Forelimb muscle (tissue), 1 donor: ENCODE data around the gene KCNN3. TPM values are rescaled to one million over a fixed set of nuclear protein-coding genes. Genes with fewer than 3 reads are reported as not detected.

Experiments used
- DNase-seq: peaks from one replicate; pipeline ENCODE4 v3.0.0-alpha.2; 2013; ENCODE audit warnings: low read depth
- polyA plus RNA-seq: library from polyadenylated mRNA; unstranded; fragments of 120-200 nt; gene quantifications from one replicate; pipeline ENCODE4 v1.2.1, GENCODE V29; 2013; ENCODE audit not compliant: insufficient read length

Gene KCNN3
- polyA plus RNA-seq, 1 donor: 10.1 TPM

DNA sequence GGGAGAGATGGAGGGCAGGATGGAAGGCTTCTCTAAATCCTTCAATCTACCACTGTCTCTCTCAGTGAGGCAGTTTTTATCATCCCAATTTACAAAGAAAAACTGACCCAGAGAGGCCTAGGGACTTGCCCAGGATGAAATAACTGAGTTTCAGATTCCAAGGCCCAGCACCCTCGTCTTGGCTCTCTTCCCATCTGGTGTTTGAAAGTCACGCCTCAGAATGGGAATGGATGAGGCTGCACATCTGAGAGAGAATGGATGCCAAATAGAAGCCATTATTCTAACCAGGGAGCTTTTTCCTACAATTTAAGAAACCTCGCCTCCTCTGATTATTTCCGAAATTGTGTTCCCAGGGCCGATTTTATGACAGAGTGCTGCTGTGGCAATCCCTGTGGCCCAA lies 10.6 kb upstream of the KCNN3 start:
- no peak for DNase-seq

DNA sequence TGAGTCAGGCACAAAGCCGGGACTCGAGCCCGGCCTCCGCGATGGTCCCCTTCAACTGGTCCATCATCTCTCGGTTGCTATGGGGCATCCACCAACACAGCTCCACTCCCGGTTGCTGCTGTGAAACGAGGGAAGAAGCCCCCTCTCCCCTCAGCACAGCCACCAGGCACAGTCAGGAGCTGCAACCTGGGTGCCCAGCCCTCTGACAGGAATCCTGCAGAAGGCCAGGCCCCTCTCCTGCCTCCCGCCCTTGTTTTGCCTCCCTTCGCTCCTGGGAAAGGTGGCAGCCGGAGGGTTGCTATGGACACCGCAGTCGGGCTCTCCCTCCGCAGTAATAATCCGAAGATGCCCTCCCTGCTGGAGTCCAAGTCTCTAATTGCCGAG lies 8.9 kb upstream of the KCNN3 start:
- DNase-seq: no peak

DNA sequence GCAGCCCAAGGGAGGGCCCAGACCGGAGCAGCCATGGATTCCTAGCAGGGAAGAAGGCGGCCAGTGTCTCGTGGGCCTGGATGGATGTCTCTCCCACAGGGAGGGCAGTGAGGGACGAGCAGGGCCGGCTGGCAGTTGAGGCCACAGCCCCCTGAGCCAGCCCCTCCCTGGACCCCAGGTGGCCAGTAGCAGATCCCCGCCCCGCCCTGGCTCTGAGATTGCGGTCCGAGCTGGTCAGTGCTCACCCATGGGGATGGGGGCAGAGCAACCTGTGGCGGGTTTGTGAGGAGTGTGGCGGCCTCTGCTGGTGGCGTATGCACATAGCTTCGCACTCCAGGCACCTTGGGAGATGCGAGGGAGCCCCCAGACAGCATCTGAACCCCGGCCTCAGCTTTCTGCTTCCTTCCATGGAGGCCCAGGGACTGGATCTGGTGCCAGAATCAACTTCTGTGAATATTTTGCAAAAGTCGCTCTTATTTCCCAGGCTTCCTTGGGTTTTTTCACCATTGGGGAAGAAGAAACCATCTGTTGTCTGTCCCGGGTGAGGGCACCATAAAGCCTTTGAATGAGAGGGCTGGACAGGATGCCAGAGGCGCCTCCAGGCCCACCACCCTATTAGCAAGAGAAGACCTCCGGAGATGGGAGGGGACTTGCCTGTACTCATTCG lies 8.4 kb upstream of the KCNN3 start:
- no peak for DNase-seq

DNA sequence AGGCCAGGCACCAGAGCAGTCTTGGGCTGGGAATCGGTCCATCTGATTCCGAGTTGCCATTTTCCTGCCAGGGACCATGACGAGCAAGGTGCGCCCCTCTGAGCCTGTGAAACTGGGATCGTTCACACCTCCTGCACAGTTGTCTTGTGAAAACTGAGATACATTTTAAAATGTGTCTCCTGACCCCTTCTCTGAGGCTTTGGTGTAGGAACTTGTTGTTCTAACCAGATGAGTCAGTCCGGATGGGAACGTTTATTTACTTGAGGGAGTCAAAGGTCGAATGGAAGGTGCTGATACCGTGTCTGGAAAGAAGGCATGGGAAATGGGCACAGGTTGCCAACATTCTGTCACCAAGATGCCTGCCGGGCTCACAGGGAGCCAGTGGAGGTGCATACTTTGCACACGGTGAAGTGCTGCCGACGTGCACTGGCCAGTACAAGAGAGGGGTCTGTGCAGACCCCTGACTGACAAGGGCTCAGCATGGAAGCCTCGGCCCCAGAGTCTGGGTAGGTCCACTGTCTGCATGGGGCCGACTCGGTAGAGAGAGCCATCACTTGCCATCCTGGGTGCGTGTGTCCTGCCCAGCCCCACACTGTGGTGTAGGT lies 7.4 kb upstream of the KCNN3 start:
- DNase-seq: no peak

DNA sequence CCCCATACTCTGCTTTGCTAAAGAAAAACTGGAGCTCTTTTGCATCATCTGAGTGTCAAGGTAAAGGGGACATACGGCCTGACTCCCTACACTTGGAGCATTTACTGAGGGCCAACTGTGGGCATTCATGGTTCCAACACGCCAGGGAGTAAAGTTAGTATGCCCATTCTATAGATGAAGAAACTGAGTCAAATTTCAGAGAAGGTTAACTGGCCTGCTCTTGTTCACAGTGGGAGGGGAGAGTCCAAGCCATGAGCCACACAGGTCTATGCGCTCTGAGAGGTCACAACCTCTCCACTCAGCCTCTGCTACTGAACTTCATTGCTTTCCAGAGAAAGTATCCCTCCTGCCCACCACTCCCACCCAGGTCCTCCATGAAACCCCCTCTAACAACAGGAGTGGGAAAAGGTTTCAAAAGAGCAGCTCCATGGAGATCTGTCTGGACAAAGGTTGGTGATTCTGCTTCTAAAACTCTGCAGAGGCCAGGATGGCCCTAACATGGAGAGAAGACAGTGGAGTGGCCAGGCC lies 6.8 kb upstream of the KCNN3 start:
- no peak for DNase-seq

DNA sequence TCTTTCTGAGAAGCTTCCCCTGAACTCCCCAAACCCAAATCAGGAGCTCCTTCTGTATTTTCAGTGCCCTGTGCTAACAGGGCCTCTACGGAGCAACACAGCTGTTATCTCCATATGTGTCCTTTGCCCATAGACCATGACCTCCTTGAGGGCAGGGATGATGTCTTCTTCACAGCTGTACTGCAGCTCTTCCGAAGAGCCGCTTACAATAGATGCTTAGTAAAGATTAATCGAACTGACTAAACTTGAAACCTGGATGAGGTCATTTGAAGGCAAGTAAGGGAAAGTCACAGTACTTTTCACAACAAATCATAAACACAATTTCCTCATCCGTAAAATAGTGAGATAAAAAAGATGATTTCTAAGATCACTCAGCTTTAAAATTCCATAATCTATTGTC lies 4.4 kb upstream of the KCNN3 start:
- DNase-seq: no peak

DNA sequence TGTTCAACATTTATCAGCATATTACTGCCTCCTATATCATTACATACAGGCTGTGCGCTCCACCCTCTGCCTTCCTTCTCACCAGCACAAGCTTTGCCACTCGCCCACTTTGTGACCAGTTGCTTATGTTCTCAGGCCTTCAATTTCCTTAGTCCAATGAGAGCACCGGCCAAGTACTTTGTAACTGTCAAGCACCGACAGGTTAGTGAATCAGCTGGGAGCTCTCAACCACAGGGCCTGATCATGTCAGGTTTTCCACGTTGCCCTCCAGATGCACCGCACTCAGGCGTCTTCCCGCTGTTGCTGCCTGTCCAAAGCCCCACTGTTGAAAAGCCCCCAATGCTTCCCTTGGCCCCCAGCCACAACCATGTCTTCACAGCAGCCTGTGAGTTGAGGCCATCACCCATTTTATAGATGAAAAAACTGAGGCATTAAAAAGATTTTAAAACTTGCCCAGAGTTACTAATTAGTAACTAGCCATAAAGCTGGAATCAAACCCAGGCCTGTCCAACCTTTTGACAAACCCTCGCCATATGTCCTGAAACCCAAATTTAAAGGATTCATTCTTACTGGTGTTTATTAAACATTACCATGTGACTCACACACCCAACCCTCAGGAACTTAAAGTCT lies 3.4 kb upstream of the KCNN3 start:
- DNase-seq: no peak

DNA sequence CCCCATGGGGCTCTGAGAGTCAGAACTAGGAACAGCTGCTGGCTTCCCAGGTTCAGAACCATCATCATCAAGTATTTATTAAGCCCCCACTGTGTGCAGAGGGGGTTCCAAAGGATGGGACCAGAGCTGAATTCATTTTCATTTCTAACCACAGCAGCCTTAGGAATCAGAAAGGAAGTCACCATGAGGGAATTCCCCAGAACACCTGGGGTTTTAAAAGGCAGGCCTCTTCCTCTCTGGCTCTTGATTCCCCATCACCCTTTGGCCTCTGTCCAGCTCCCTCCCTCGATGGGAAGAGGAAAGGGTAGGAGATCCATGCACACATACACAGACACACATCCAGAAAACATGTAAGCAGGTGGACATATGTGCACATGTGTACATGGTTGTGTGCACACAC lies 1.3 kb upstream of the KCNN3 start:
- no peak for DNase-seq

DNA sequence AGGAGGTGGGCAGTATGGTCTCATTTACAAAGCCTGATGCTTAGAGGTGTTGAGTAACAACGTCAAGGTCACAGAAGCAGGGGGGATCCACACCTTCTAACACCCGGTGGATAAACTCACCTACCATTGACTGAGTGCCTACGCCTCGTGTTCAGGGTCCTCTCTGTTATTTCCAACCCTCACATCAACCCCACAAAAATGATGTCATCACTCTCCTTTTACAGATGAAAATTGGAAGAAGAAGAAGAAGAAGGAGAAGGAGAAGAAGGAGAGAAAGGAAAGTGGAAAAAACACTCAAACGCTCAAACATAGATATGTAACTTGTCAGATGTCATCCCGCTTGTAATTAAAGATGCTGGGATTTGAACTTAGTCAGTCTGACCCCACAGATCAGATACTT lies 653 bp upstream of the KCNN3 start:
- DNase-seq: no peak

DNA sequence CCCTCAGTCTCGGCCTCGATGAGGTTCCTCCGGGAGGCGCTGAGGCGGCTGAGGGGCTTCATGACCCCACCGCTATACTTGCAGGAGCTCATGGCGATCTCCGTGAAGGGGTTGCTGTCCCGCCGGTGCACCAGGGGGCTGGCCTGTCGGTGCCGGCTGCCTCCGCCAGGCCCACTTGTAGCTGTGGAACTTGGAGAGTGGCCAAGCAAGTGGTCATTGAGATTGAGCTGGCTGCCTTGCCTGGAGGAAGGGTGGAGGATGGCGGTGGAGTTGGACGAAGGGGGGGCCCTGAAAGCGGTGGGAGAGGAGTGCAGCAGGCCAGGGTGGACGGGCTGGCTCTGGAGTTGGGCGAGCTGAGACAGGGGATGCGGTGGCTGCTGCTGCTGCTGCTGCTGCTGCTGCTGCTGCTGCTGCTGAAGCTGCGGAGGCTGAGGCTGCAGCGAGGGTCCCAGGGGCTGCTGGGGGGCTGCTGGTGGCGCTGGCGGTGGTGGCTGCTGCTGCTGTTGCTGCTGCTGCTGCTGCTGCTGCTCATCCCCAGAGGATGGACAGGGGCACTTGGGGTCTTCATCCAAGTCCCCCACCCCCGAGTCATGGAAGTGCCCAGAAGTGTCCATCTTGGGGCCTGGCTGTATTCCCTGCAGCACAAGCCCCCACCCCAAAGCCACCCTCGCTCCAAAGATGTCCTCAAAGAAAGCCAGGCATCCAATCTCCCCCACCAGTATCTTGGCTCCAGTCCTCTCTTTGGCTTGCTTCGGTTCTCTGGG lies 548 bp downstream of the KCNN3 start:
- DNase-seq: no peak

DNA sequence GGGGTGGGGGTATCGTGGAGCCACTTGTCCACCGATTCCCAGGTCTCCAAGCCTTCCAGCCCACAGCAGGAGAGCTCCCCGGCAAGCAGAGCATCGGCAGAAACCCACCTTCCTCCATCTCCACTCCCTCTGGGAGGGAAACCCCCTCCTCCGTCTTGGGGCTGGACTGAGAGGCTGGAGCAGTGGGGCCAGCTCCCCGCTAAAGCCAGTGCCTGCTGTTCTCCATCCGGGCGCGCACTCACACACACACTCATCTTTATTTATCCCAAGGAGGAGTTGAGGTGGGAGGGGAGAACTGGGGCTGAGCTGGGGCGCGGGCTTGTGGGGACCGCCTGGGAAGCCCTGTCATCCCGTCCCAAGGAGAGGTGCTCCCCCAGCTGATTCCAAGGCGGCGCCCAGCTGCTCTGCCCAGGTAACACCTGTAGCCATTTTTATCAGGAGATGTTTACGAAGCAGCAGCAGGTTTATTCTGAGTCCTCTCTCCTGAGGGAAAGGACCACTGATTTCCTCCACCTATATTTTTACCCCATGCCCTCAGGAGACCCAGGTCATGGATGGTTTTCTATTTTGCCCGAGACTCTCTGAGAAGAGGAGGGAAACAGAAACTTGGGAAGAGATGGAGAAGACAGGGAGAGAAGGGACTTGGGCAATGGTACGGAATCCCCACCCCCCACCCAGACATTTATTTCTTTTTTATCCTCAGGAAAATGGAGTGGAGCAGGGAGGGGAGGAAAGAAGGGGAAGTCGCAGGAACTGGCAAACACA lies 2.1 kb downstream of the KCNN3 start:
- no peak for DNase-seq

DNA sequence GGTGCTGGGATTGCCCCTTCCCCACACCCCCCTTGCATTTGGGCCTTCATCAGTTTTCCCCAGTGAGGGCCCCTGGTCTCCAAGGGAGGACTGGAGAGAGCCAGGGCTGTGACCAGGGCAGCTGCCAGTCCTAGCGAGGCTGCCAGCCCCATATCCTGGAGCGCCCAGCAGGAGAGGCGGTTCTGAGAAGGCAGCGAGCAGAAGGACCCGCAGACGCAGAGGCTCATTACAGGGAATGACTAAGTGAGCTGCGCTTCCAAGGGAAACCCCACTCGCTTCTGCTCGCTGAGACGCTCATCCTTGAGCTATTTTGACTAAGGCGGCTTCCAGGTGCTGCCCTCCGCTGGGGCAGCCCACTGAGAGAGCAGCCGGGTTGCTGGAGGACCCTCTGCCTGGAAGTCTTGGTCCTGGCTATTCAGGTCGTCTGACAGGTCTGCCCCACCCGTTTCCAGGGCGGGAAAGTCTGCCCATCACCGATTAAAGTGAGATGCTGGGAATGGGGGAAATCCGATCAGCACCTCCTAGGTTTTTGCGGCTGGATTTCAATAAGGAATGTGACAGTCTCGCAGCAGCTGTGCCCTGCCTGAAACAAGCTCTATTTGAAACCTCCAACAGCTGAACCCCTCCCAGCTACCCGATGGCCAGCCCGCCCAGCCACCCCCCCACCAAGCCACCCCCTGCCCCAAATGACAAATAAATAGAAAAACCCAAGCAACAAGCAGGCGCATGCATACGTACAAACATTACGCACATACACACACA lies 2.8 kb downstream of the KCNN3 start:
- DNase-seq: no peak

DNA sequence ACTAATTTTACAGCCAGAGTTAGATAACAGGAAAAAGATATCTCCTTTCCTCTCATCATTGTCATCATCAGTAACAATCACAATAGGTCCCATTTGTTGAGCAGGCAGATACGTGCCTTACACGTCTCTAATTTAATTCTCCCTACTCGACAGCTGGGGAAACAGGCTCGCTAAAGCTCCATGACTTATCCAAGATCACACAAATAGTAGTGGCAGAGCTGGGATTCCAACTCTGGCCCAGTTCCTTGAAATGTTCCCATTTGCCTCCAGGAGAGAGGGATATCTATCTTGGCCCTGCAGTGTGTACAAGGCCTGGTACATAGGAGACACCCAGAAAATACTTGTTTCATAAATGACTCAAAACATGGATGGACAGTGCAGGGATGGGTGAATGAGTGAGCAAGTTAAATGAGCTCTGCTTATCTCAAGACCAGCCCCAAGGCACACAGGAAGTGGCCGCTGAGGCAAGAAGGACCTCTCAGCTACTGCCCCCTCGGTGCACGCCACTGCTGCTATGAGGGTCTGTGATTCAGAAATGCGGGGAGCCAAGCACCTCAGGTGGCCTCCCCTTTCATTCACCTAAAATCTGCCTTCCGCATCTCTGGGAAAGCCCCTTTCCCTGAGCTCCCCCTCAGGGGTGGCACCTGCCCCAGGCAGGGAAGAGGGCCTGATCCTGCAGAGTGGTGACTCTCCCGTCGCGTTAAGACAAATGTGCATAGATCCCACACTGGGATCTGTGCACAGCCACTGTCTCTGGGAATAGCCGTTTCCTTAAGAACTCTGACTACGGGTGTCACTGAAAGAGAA lies 3.6 kb downstream of the KCNN3 start:
- DNase-seq: no peak

DNA sequence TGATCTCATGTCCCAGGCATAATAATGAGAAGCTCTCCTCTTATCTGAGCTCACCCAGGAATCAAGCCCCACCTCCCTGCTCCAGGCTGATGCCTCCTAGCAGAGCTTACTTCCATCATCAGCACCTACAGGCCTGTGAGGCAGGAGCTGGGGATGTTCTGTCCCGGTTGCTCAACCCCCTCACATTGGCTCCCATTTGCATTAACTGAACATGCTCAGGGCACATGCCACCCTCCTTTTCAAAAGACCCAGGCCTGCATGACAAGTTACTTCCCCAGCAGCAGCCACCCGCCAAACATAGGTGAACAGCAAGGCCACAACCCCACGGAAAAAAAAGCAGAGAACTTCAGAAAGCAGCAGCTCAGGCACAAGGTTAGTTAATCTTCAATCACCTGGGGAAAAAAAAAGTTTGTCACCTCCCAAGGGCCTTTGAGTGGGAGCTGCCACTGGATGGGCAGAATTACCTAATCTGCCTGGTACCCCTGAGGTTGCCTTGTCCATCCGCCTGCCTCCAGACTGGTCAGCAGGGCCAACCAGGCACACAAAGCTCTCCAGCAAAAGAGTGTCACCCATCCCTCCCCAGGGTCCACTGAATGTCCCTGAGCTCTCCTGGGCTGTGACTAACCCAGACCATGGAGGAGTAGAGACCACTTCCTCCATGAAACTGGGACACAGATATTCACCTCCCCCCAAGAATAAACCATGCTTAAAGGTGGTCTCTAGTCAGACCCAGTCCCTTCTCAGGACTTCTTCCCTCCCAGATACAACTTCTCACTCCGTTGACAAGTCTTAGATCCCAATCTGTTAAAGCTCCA lies 4.4 kb downstream of the KCNN3 start:
- no peak for DNase-seq

DNA sequence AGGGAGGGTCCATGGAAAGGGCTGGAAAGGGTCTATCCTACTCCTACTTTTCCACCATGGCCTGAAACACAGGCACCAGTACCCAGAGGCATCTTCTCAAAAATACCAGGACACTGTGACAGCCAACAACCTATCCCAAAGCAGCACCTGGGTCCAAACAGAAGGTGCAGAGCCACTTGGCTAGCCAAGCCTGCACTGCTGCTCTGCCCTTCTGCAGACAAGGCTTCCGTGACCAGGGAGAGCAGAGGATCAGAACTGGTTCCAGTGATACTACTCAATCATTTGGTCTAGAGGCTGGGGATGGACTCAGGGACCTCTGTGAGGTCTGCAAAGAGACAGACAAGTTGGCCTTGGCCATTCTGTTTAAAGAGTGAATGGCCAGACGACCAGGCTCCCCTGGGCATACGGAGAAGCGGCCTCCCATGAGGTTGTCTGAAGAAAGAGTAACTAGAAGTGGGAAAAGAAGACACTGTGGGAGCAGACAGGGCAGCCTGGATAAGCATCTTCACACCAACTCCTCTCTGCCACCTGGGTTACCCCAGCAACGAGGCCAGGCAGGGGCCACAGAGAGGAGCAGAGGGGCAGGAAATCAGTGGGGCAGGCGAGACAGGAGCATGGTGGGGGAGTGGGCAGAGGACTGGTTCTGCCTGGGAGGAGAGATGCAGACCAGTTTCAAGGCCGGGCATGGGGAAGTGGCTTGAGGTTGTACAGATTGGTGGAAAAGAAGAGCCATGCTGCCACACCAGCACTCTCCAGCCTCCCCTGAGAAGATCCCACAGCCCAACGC lies 5.7 kb downstream of the KCNN3 start:
- no peak for DNase-seq

DNA sequence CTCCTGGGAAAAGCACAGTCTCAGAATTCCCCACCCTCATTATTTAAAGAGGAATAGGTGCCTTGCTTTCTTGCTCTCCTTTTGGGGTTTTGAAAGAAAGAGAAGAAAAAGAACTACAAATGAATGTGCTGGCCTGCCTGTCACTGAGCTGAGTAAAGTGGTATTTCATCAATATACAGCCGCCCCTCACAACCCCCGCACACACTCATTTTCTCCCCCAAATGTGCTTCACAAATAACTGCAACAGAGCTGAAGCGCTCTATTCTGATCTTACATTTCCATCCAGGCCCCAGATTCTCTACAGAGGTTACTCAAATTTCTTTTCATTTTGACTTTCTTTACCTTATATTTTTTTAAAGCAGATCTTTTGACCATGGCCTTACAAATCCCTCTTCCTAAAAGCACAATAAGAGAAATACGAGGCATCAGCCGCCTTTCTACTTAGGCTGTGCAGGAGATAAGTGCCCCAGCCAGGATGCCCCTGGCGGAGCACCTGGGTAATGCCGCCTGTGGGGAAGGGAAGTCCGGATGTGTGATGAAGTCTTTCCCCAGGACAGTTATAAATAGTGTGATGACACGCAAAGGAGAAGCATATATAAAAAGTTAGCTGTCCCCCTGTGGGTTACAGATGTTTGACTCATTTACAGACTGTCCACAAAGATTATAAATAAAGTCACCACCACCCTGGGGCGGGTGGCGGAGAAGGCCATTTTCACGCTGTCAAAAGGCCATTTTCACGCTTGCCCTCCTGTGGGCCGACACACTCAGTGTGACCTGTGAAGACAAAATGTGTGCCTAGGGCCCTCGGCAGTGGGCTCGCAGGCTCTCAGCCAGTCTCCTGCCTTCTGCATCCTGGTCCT lies 6.5 kb downstream of the KCNN3 start:
- DNase-seq: no peak

DNA sequence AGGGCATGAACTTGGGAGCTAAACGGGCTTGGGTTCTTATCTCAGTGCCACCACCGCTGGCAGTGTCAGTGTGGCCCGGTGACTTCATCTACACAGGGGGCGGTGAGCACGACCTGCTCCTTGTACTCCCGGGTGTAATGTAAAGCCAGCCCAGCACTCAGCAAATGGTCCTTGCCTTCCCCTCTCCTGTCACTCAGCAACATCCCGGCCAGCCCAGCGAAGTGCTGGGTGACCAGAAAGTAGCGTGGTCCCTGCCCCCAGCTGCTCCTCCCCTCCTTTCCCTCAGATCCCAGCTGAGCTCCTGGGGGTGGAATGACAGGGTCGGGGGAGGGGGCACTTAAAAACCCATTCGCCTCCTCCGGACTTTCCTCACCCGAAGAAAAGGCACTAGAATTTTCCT lies 7.2 kb downstream of the KCNN3 start:
- DNase-seq: no peak
